WTC11 (cell line): ENCODE data around the gene CCNT1. TPM values are rescaled to one million over a fixed set of nuclear protein-coding genes. Genes with fewer than 3 reads are reported as not detected.

Experiments
- ATAC-seq: fragments of 200-7000 bp; cut with Tn5 transposase; 2 replicates; pipeline ENCODE4 v1.10.0; 2021; ENCODE audit warnings: mild to moderate bottlenecking, moderate library complexity
- CTCF ChIA-PET: fragments of 300-600 bp; sonication (Branson Sonifier 250); formaldehyde crosslinking; loops from one replicate; lab custom pipeline; 2021; ENCODE audit warnings: antibody characterized with exemption; lab: Charles Lee
- POLR2A ChIA-PET: fragments of 350-600 bp; sonication (Branson Sonifier 250); formaldehyde crosslinking; loops from one replicate; lab custom pipeline; 2021; ENCODE audit warnings: antibody characterized with exemption; lab: Charles Lee
- DNase-seq: peaks from one replicate; pipeline ENCODE4 v3.0.0; 2021; ENCODE audit warnings: low spot score
- H3K27ac Mint-ChIP-seq: 2 replicates; pipeline ENCODE4 v1.8.0; 2021; ENCODE audit warnings: mixed read lengths
- H3K27me3 Mint-ChIP-seq: 2 replicates; pipeline ENCODE4 v1.8.0; 2021; ENCODE audit warnings: low read depth, mild to moderate bottlenecking, moderate library complexity, mixed read lengths
- H3K36me3 Mint-ChIP-seq: 2 replicates; pipeline ENCODE4 v1.8.0; 2021; ENCODE audit warnings: mixed read lengths
- H3K4me1 Mint-ChIP-seq: 2 replicates; pipeline ENCODE4 v1.8.0; 2022; ENCODE audit warnings: mixed read lengths
- H3K4me3 Mint-ChIP-seq: 2 replicates; pipeline ENCODE4 v1.8.0; 2021; ENCODE audit warnings: mild to moderate bottlenecking, moderate library complexity, mixed read lengths
- H3K9me3 Mint-ChIP-seq: 2 replicates; pipeline ENCODE4 v1.8.0; 2021; ENCODE audit warnings: mixed read lengths
- ATF2 ChIP-seq: sonication (generic); formaldehyde crosslinking; IDR thresholded peaks from 2 replicates; pipeline ENCODE4 v1.8.1; 2022; ENCODE audit warnings: low read depth, missing genetic modification reagents, borderline replicate concordance
- CREB1 ChIP-seq: sonication (generic); formaldehyde crosslinking; IDR thresholded peaks from 2 replicates; pipeline ENCODE4 v1.8.0; 2023; ENCODE audit warnings: mild to moderate bottlenecking, missing genetic modification reagents
- E2F1 ChIP-seq: sonication (generic); formaldehyde crosslinking; IDR thresholded peaks from 2 replicates; pipeline ENCODE4 v1.8.0; 2022; ENCODE audit warnings: mild to moderate bottlenecking, missing genetic modification reagents
- ERG ChIP-seq: fragments of 250-450 bp; sonication (Bioruptor Pico); IDR thresholded peaks from 2 replicates; pipeline ENCODE4 v1.8.0; 2021; ENCODE audit warnings: mild to moderate bottlenecking
- FOXJ3 ChIP-seq: sonication (generic); formaldehyde crosslinking; IDR thresholded peaks from 2 replicates; pipeline ENCODE4 v1.9.0; 2021; ENCODE audit warnings: missing genetic modification reagents, mild to moderate bottlenecking, borderline replicate concordance
- FOXP4 ChIP-seq: sonication (generic); formaldehyde crosslinking; IDR thresholded peaks from 2 replicates; pipeline ENCODE4 v1.8.0; 2022; ENCODE audit warnings: mild to moderate bottlenecking, missing genetic modification reagents
- GTF2I ChIP-seq: fragments of 250-450 bp; sonication (Bioruptor Pico); conservative IDR thresholded peaks from 2 replicates; pipeline ENCODE4 v1.4.0; 2021; ENCODE audit warnings: mild to moderate bottlenecking
- HMGA2 ChIP-seq: fragments of 250-450 bp; sonication (Bioruptor Pico); IDR thresholded peaks from 2 replicates; pipeline ENCODE4 v1.4.0; 2021; ENCODE audit warnings: mild to moderate bottlenecking, moderate library complexity
- HMGXB4 ChIP-seq: sonication (generic); formaldehyde crosslinking; IDR thresholded peaks from 2 replicates; pipeline ENCODE4 v1.8.1; 2023; ENCODE audit warnings: mild to moderate bottlenecking, moderate library complexity, missing genetic modification reagents
- MYBL2 ChIP-seq: sonication (generic); formaldehyde crosslinking; IDR thresholded peaks from 2 replicates; pipeline ENCODE4 v1.8.1; 2023; ENCODE audit warnings: mild to moderate bottlenecking, moderate library complexity, missing genetic modification reagents
- NFATC4 ChIP-seq: fragments of 250-450 bp; sonication (Bioruptor Pico); IDR thresholded peaks from 2 replicates; pipeline ENCODE4 v1.9.0; 2021; ENCODE audit warnings: mild to moderate bottlenecking
- NFE2L1 ChIP-seq: sonication (generic); formaldehyde crosslinking; IDR thresholded peaks from 2 replicates; pipeline ENCODE4 v1.8.1; 2023; ENCODE audit warnings: missing genetic modification reagents
- NR1H2 ChIP-seq: sonication (generic); formaldehyde crosslinking; IDR thresholded peaks from 2 replicates; pipeline ENCODE4 v1.9.0; 2021; ENCODE audit warnings: mild to moderate bottlenecking, moderate library complexity, missing genetic modification reagents
- PREB ChIP-seq: sonication (generic); formaldehyde crosslinking; IDR thresholded peaks from 2 replicates; pipeline ENCODE4 v1.8.1; 2022; ENCODE audit warnings: mild to moderate bottlenecking, missing genetic modification reagents, moderate library complexity, borderline replicate concordance
- SMAD3 ChIP-seq: sonication (generic); formaldehyde crosslinking; IDR thresholded peaks from 2 replicates; pipeline ENCODE4 v1.8.0; 2022; ENCODE audit warnings: missing genetic modification reagents, mild to moderate bottlenecking, borderline replicate concordance
- STAT6 ChIP-seq: sonication (generic); formaldehyde crosslinking; conservative IDR thresholded peaks from 2 replicates; pipeline ENCODE4 v1.8.1; 2023; ENCODE audit warnings: mild to moderate bottlenecking, low read depth, missing genetic modification reagents, moderate library complexity
- USF2 ChIP-seq: sonication (generic); formaldehyde crosslinking; IDR thresholded peaks from 2 replicates; pipeline ENCODE4 v1.8.1; 2023; ENCODE audit warnings: mild to moderate bottlenecking, missing genetic modification reagents, moderate library complexity
- ZNF512 ChIP-seq: sonication (generic); formaldehyde crosslinking; IDR thresholded peaks from 2 replicates; pipeline ENCODE4 v1.8.1; 2022; ENCODE audit warnings: missing genetic modification reagents, borderline replicate concordance
- total RNA-seq: library from RNA; stranded (reverse); gene quantifications from 3 replicates; pipeline ENCODE4 v1.2.3, GENCODE V29; 2021

CCNT1 gene
- total RNA-seq, 1 experiment from 2014 or later, result 42.0 TPM

GRCh38 chr12:48681710-48682532 is 34.6 kb downstream of the CCNT1 start, which contains the start of gene KANSL2:
Gene KANSL2 (minus strand): TSS chr12:48682238. CDS start chr12:48681632, 606 bp downstream.
- DNase-seq (peak; percentile 98), ATAC-seq (peak; percentile 99)
- peaks cover 40% of the 10 kb centered on the region for H3K36me3 Mint-ChIP-seq
- H3K4me3 Mint-ChIP-seq, result peak within 1 kb of the TSS; percentile 97
- H3K9me3 Mint-ChIP-seq, result no peaks in the 10 kb centered on the region
- ChIA-PET POLR2A (interaction anchor here (0.7 to 1.5 kb wide), 6 partner anchors 9 to 183 kb away, joined by 3 to 8 read pairs (median 3); no protein-coding TSS in a partner anchor), CTCF (interaction anchor here (0.8 to 2.2 kb wide), 3 partner anchors 131 to 209 kb away, joined by 3 to 7 read pairs (median 4); no protein-coding TSS in a partner anchor)
- H3K27me3 Mint-ChIP-seq, result no peaks in the 10 kb centered on the region; the same call in 1 of the 2 replicates
- H3K27ac Mint-ChIP-seq, result peak within 1 kb of the TSS; percentile 86
- H3K4me1 Mint-ChIP-seq, result peaks cover 18% of the 10 kb centered on the region
- TF ChIP-seq NR1H2 (CRISPR knock-in tag) (0 out of 2 replicates have a peak, but pooled peaks have one; percentile 27), HMGA2 (CRISPR knock-in tag) (peak; percentile 4; the same call in 1 of the 2 replicates), E2F1 (CRISPR knock-in tag) (no peak), NFATC4 (CRISPR knock-in tag) (no peak), FOXJ3 (CRISPR knock-in tag) (0 out of 2 replicates have a peak, but pooled peaks have one; percentile 29), SMAD3 (CRISPR knock-in tag) (0 out of 2 replicates have a peak, but pooled peaks have one; percentile 14), HMGXB4 (CRISPR knock-in tag) (peak; percentile 52), GTF2I (CRISPR knock-in tag) (no peak), ERG (CRISPR knock-in tag) (no peak), ZNF512 (CRISPR knock-in tag) (no peak), ATF2 (no peak), PREB (CRISPR knock-in tag) (0 out of 2 replicates have a peak, but pooled peaks have one; percentile 53), FOXP4 (CRISPR knock-in tag) (peak; percentile 64; the same call in 1 of the 2 replicates), USF2 (no peak), CREB1 (CRISPR knock-in tag) (0 out of 2 replicates have a peak, but pooled peaks have one; percentile 65), STAT6 (CRISPR knock-in tag) (no peak), NFE2L1 (CRISPR knock-in tag) (no peak), MYBL2 (CRISPR knock-in tag) (no peak)
